Measurements from ENCODE around the gene PHIP.

DNA sequence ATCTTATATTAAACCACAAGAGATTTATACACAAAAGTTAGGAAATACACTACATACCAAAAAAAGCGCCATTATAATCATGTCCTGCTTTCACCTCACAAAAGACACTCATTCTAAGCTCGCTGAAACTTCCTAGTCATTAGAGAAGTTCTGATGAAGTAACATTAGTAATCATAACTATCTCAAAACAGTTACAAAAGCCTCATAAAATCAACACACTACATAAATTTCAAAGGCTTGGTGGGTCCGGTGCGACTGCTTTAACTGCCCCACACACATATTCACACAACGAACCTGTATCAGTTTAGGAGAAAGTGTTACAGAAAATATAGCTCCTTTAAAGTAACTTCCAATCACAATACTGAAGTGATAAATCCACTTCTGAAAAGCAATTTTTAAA is 1.9 kb downstream of the PHIP start:
- TF ChIP-seq, protein P1, sequence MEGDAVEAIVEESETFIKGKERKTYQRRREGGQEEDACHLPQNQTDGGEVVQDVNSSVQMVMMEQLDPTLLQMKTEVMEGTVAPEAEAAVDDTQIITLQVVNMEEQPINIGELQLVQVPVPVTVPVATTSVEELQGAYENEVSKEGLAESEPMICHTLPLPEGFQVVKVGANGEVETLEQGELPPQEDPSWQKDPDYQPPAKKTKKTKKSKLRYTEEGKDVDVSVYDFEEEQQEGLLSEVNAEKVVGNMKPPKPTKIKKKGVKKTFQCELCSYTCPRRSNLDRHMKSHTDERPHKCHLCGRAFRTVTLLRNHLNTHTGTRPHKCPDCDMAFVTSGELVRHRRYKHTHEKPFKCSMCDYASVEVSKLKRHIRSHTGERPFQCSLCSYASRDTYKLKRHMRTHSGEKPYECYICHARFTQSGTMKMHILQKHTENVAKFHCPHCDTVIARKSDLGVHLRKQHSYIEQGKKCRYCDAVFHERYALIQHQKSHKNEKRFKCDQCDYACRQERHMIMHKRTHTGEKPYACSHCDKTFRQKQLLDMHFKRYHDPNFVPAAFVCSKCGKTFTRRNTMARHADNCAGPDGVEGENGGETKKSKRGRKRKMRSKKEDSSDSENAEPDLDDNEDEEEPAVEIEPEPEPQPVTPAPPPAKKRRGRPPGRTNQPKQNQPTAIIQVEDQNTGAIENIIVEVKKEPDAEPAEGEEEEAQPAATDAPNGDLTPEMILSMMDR (IDR thresholded peaks at IDR 0.05), result no peak
- no peak for TF ChIP-seq POLR2A (IDR thresholded peaks at IDR 0.05)

Data from Peyer's patch (tissue), 4 donors.